SK-N-SH (cell line): ENCODE measurements around the gene FLT1. TPM values are rescaled to one million over a fixed set of nuclear protein-coding genes. Genes with fewer than 3 reads are reported as not detected.

ENCODE experiments used
- CTCF ChIA-PET: fragments of 300-600, 350-600 bp; formaldehyde crosslinking; extraction: SDS; loops from one replicate; lab custom pipeline; 2021; lab: Yijun Ruan, JAX
- POLR2A ChIA-PET: fragments of 350-600 bp; sonication (Branson Sonifier 250); formaldehyde crosslinking; extraction: SDS; loops from one replicate; lab custom pipeline; 2020; ENCODE audit warnings: antibody characterized with exemption, inconsistent platforms; lab: Yijun Ruan, JAX
- DNase-seq: peaks from one replicate; pipeline ENCODE4 v3.0.0; 2012
- H2AFZ ChIP-seq: fragments of 200-600 bp; sonication (generic); 2 replicates; pipeline ENCODE4 v1.8.1; 2016; ENCODE audit warnings: antibody characterized with exemption, mild to moderate bottlenecking, low read depth
- H3F3A ChIP-seq: fragments of 200-600 bp; sonication (generic); replicated peaks from 2 replicates; pipeline ENCODE3; 2016; ENCODE audit warnings: antibody characterized with exemption, mild to moderate bottlenecking; ENCODE audit not compliant: insufficient read depth
- H3K27ac ChIP-seq, 2 experiments: fragments of 200-500 bp in 1 of 2; fragments of 200-600 bp in 1 of 2; sonication (Bioruptor generic) in 1 of 2; sonication (generic), shearing (Covaris generic) in 1 of 2; 2 replicates each; pipeline versions ENCODE4 v1.5.1 to v1.6.1; 2014 to 2016; ENCODE audit warnings: low read depth in 2 of 2, inconsistent platforms in 1 of 2, low read length in 1 of 2, mild to moderate bottlenecking in 1 of 2, mixed read lengths in 1 of 2
- H3K27me3 ChIP-seq: fragments of 200-600 bp; sonication (generic), shearing (Covaris generic); 2 replicates; pipeline ENCODE4 v1.6.1; 2016; ENCODE audit warnings: mixed run types; ENCODE audit not compliant: insufficient read depth
- H3K36me3 ChIP-seq, 2 experiments: fragments of 200-500 bp in 1 of 2; fragments of 200-600 bp in 1 of 2; sonication (Bioruptor generic) in 1 of 2; sonication (generic) in 1 of 2; replicated peaks in 1 of 2; 2 replicates each; pipeline versions ENCODE3 to v1.5.1; 2014 to 2016; ENCODE audit warnings: low read length in 1 of 2, mild to moderate bottlenecking in 1 of 2; ENCODE audit not compliant: insufficient read depth in 2 of 2, control insufficient read depth in 1 of 2
- H3K4me1 ChIP-seq, 2 experiments: fragments of 200-500 bp in 1 of 2; fragments of 200-600 bp in 1 of 2; sonication (Bioruptor generic) in 1 of 2; sonication (generic), shearing (Covaris generic) in 1 of 2; 2 replicates each; pipeline versions ENCODE4 v1.5.1 to v1.6.1; 2014 to 2016; ENCODE audit warnings: low read depth in 1 of 2, low read length in 1 of 2, mixed run types in 1 of 2; ENCODE audit not compliant: insufficient read depth in 2 of 2, control insufficient read depth in 1 of 2
- H3K4me2 ChIP-seq: fragments of 200-600 bp; sonication (generic), shearing (Covaris generic); 2 replicates; pipeline ENCODE4 v1.6.1; 2017; ENCODE audit warnings: mixed run types
- H3K4me3 ChIP-seq, 2 experiments: fragments of 200-500 bp in 1 of 2; fragments of 200-600 bp in 1 of 2; sonication (Bioruptor generic) in 1 of 2; sonication (generic), shearing (Covaris generic) in 1 of 2; 2 replicates each; pipeline versions ENCODE4 v1.5.1 to v1.8.1; 2014 to 2016; ENCODE audit warnings: low read depth in 2 of 2, inconsistent platforms in 1 of 2, low read length in 1 of 2, mild to moderate bottlenecking in 1 of 2, mixed read lengths in 1 of 2, moderate library complexity in 1 of 2
- H3K79me2 ChIP-seq: fragments of 200-600 bp; sonication (generic); 2 replicates; pipeline ENCODE4 v1.8.1; 2017; ENCODE audit warnings: mild to moderate bottlenecking; ENCODE audit not compliant: insufficient read depth
- H3K9ac ChIP-seq: fragments of 200-600 bp; sonication (generic); 2 replicates; pipeline ENCODE4 v1.6.1; 2017; ENCODE audit warnings: mixed run types
- H3K9me2 ChIP-seq: fragments of 200-600 bp; sonication (generic); 2 replicates; pipeline ENCODE4 v1.6.1; 2017; ENCODE audit warnings: mixed run types
- H3K9me3 ChIP-seq: fragments of 200-600 bp; sonication (generic); 2 replicates; pipeline ENCODE4 v1.6.1; 2017; ENCODE audit warnings: mixed run types, mild to moderate bottlenecking, moderate library complexity
- H4K20me1 ChIP-seq: fragments of 200-600 bp; sonication (generic); 2 replicates; pipeline ENCODE4 v1.6.1; 2017; ENCODE audit warnings: mild to moderate bottlenecking, mixed run types; ENCODE audit not compliant: insufficient read depth
- CHD2 ChIP-seq: fragments of 150-350 bp; IDR thresholded peaks from 2 replicates; pipeline ENCODE4 v1.6.1; 2018; ENCODE audit warnings: low read length; ENCODE audit not compliant: partially characterized antibody
- ELF1 ChIP-seq: IDR thresholded peaks from 2 replicates; pipeline ENCODE4 v1.4.0; 2012
- FOXJ3 ChIP-seq: sonication (generic); formaldehyde crosslinking; IDR thresholded peaks from 2 replicates; pipeline ENCODE4 v1.5.1; 2020; ENCODE audit warnings: mild to moderate bottlenecking, missing genetic modification reagents
- NFIC ChIP-seq: IDR thresholded peaks from 2 replicates; pipeline ENCODE4 v1.4.0; 2012; ENCODE audit warnings: borderline replicate concordance
- POLR2AphosphoS5 ChIP-seq: IDR thresholded peaks from 2 replicates; pipeline ENCODE4 v1.6.1; 2012; ENCODE audit warnings: low read depth, low read length
- TCF12 ChIP-seq: IDR thresholded peaks from 2 replicates; pipeline ENCODE4 v1.4.0; 2012
- TEAD4 ChIP-seq: IDR thresholded peaks from 2 replicates; pipeline ENCODE4 v1.4.0; 2012; ENCODE audit warnings: mild to moderate bottlenecking, borderline replicate concordance; ENCODE audit not compliant: insufficient read depth
- USF1 ChIP-seq: IDR thresholded peaks from 2 replicates; pipeline ENCODE4 v1.4.0; 2012; ENCODE audit warnings: low read depth, borderline replicate concordance
- USF2 ChIP-seq: fragments of 150-350 bp; IDR thresholded peaks from 2 replicates; pipeline ENCODE4 v1.6.1; 2017; ENCODE audit warnings: antibody characterized with exemption, low read length, low read depth, borderline replicate concordance
- ZBTB33 ChIP-seq: IDR thresholded peaks from 2 replicates; pipeline ENCODE4 v1.4.0; 2012; ENCODE audit warnings: low read depth, borderline replicate concordance
- WGBS: methylation state at CpG from one replicate; pipeline ENCODE4 v1.1.6; 2017; ENCODE audit warnings: low lambda C conversion rate; 5-methylcytosine and 5-hydroxymethylcytosine counted together
- polyA plus RNA-seq, 3 experiments: library from polyadenylated mRNA; depleted of rRNA; stranded (reverse); fragments of >200 nt; gene quantifications; 2 replicates each; pipeline ENCODE4 v1.2.3, GENCODE V29; 2012

Gene FLT1
- polyA plus RNA-seq, 1 of the 3 experiments (the other 2 are of a cell fraction): 0.20 TPM

GRCh38 chr13:28392428-28392827, 102.5 kb downstream of the FLT1 start (continued):
- no peak for TF ChIP-seq TEAD4
- TF ChIP-seq USF2: no peak
- no peak for TF ChIP-seq CHD2
- TF ChIP-seq FOXJ3 (CRISPR knock-in tag): no peak

GRCh38 chr13:28387740-28388501, 107.0 kb downstream of the FLT1 start:
- H3K9me3 ChIP-seq: no peaks in the 10 kb centered on the region
- 42% methylated on average over 4 of the region's 4 CpGs for WGBS
- ChIA-PET CTCF (no interaction called here), POLR2A (no interaction called here)
- H3K4me3 ChIP-seq: no peak overlapping the region
- no peak for DNase-seq
- H3K4me2 ChIP-seq: no peak overlapping the region
- H3F3A ChIP-seq: no peaks in the 10 kb centered on the region
- H3K27me3 ChIP-seq: no peaks in the 10 kb centered on the region; the same call in 1 of the 2 replicates
- H4K20me1 ChIP-seq: no peaks in the 10 kb centered on the region
- H3K9ac ChIP-seq: no peak overlapping the region
- no peak for TF ChIP-seq POLR2AphosphoS5
- TF ChIP-seq NFIC: no peak
- TF ChIP-seq CHD2: no peak
- TF ChIP-seq USF1: no peak
- no peak for TF ChIP-seq TCF12
- TF ChIP-seq ELF1: no peak
- TF ChIP-seq USF2: no peak
- no peak for TF ChIP-seq ZBTB33
- H3K27ac ChIP-seq: no peak overlapping the region
- no peaks in the 10 kb centered on the region for H3K9me2 ChIP-seq
- H3K4me1 ChIP-seq: no peaks in the 10 kb centered on the region; a peak in 1 of 4 replicates
- H3K36me3 ChIP-seq: no peaks in the 10 kb centered on the region
- H2AFZ ChIP-seq: no peak overlapping the region
- no peaks in the 10 kb centered on the region for H3K79me2 ChIP-seq
